Islet precursor cell (in vitro differentiated cells): ENCODE results near the gene STXBP5L.
"Not testable (repeated sequence)": the region's sequence is repeated elsewhere in the genome, so short reads cannot be mapped to it uniquely, and the experiment has no call there.

Source experiments
- DNase-seq: peaks from one replicate; pipeline ENCODE4 v3.0.0-alpha.2; 2018

STXBP5L gene

GRCh38 chr3:121063628-121064027 is 155.6 kb downstream of the STXBP5L start:
- DNase-seq, result no peak

- DNase-seq, result no peak
Measured at GRCh38 chr3:121064121-121064520, 156.1 kb downstream of the STXBP5L start.

GRCh38 chr3:121072133-121072532 is 164.1 kb downstream of the STXBP5L start:
- no peak for DNase-seq

- DNase-seq, result no peak
Measured at GRCh38 chr3:121073011-121073410, 165.0 kb downstream of the STXBP5L start.

- DNase-seq, result no peak
Measured at GRCh38 chr3:121075191-121075590, 167.2 kb downstream of the STXBP5L start.

GRCh38 chr3:121078378-121079101 is 170.5 kb downstream of the STXBP5L start:
- DNase-seq, result not testable (repeated sequence)

GRCh38 chr3:121096953-121097352 is 188.9 kb downstream of the STXBP5L start:
- no peak for DNase-seq

GRCh38 chr3:121111086-121111485 is 203.1 kb downstream of the STXBP5L start:
- not testable (repeated sequence) for DNase-seq

- peak; percentile 70 for DNase-seq
Measured at GRCh38 chr3:121111914-121112612, 204.1 kb downstream of the STXBP5L start.

- no peak for DNase-seq
Measured at GRCh38 chr3:121126033-121126706, 218.2 kb downstream of the STXBP5L start.

- DNase-seq, result no peak
Measured at GRCh38 chr3:121126707-121127035, 218.7 kb downstream of the STXBP5L start.

- no peak for DNase-seq
Measured at GRCh38 chr3:121152573-121152972, 244.6 kb downstream of the STXBP5L start.

- no peak for DNase-seq
Measured at GRCh38 chr3:121153851-121154250, 245.8 kb downstream of the STXBP5L start.

- no peak for DNase-seq
Measured at GRCh38 chr3:121155028-121155427, 247.0 kb downstream of the STXBP5L start.

- DNase-seq, result peak; percentile 61
Measured at GRCh38 chr3:121165397-121165837, 257.4 kb downstream of the STXBP5L start.

- DNase-seq, result no peak
Measured at GRCh38 chr3:121167374-121168139, 259.6 kb downstream of the STXBP5L start.

GRCh38 chr3:121175083-121175482 is 267.1 kb downstream of the STXBP5L start:
- DNase-seq, result no peak

- not testable (repeated sequence) for DNase-seq
Measured at GRCh38 chr3:121190626-121191025, 282.6 kb downstream of the STXBP5L start.

GRCh38 chr3:121202573-121202972 is 294.6 kb downstream of the STXBP5L start:
- no peak for DNase-seq

- no peak for DNase-seq
Measured at GRCh38 chr3:121223116-121223515, 315.1 kb downstream of the STXBP5L start.

- DNase-seq, result no peak
Measured at GRCh38 chr3:121228971-121229370, 321.0 kb downstream of the STXBP5L start.

- DNase-seq, result not testable (repeated sequence)
Measured at GRCh38 chr3:121230194-121230593, 322.2 kb downstream of the STXBP5L start.

- DNase-seq, result no peak
Measured at GRCh38 chr3:121231872-121232271, 323.9 kb downstream of the STXBP5L start.
